Astrocyte (in vitro differentiated cells and primary cell): ENCODE results near the gene NELFB. TPM values are rescaled to one million over a fixed set of nuclear protein-coding genes. Genes with fewer than 3 reads are reported as not detected.

Experiments used
- DNase-seq: peaks from one replicate; pipeline ENCODE4 v3.0.0-alpha.2; 2010; ENCODE audit warnings: low read depth
- FAIRE-seq: peaks from 2 replicates; lab custom pipeline; 2011; peaks lifted over from hg19 to GRCh38; lab: Jason Lieb, UNC
- H2AFZ ChIP-seq: 2 replicates; pipeline ENCODE4 v1.6.0; 2012; ENCODE audit warnings: low read depth, low read length, inconsistent platforms
- H3K27ac ChIP-seq: 2 replicates; pipeline ENCODE4 v1.5.1; 2011; ENCODE audit warnings: low read depth, low read length, inconsistent platforms
- H3K27me3 ChIP-seq: 2 replicates; pipeline ENCODE4 v1.6.0; 2011; ENCODE audit warnings: low read length, inconsistent platforms; ENCODE audit not compliant: insufficient read depth
- H3K36me3 ChIP-seq: 2 replicates; pipeline ENCODE4 v1.5.1; 2011; ENCODE audit warnings: low read length, inconsistent platforms; ENCODE audit not compliant: insufficient read depth
- H3K4me1 ChIP-seq: 2 replicates; pipeline ENCODE4 v1.5.1; 2011; ENCODE audit warnings: low read length, inconsistent platforms; ENCODE audit not compliant: insufficient read depth
- H3K4me2 ChIP-seq: 2 replicates; pipeline ENCODE4 v1.6.0; 2012; ENCODE audit warnings: low read length, inconsistent platforms
- H3K4me3 ChIP-seq: 2 replicates; pipeline ENCODE4 v1.5.1; 2011; ENCODE audit warnings: low read depth, mild to moderate bottlenecking, low read length, inconsistent platforms; ENCODE audit not compliant: insufficient read depth
- H3K79me2 ChIP-seq: 2 replicates; pipeline ENCODE4 v1.6.0; 2012; ENCODE audit warnings: mild to moderate bottlenecking, low read length, inconsistent platforms; ENCODE audit not compliant: insufficient read depth
- H3K9ac ChIP-seq: 2 replicates; pipeline ENCODE4 v1.6.0; 2012; ENCODE audit warnings: mild to moderate bottlenecking, low read length, inconsistent platforms
- H3K9me3 ChIP-seq: 2 replicates; pipeline ENCODE4 v1.5.1; 2012; ENCODE audit warnings: low read depth, mild to moderate bottlenecking, low read length, inconsistent platforms; ENCODE audit not compliant: insufficient read depth
- H4K20me1 ChIP-seq: 2 replicates; pipeline ENCODE4 v1.6.0; 2012; ENCODE audit warnings: low read length, inconsistent platforms; ENCODE audit not compliant: insufficient read depth
- H3K27ac Mint-ChIP-seq: one replicate; pipeline ENCODE4 v1.8.0; 2021; ENCODE audit warnings: mild to moderate bottlenecking, mixed read lengths; ENCODE audit not compliant: unreplicated experiment
- H3K27me3 Mint-ChIP-seq: one replicate; pipeline ENCODE4 v1.8.0; 2021; ENCODE audit warnings: low read depth, mixed read lengths; ENCODE audit not compliant: unreplicated experiment
- H3K36me3 Mint-ChIP-seq: one replicate; pipeline ENCODE4 v1.8.0; 2021; ENCODE audit warnings: low read depth, mixed read lengths; ENCODE audit not compliant: unreplicated experiment
- H3K4me1 Mint-ChIP-seq: one replicate; pipeline ENCODE4 v1.8.0; 2021; ENCODE audit warnings: low read depth, mixed read lengths; ENCODE audit not compliant: unreplicated experiment
- H3K4me3 Mint-ChIP-seq: one replicate; pipeline ENCODE4 v1.8.0; 2021; ENCODE audit warnings: mild to moderate bottlenecking, moderate library complexity, mixed read lengths; ENCODE audit not compliant: unreplicated experiment
- H3K9me3 Mint-ChIP-seq: one replicate; pipeline ENCODE4 v1.8.0; 2021; ENCODE audit warnings: mild to moderate bottlenecking, mixed read lengths; ENCODE audit not compliant: unreplicated experiment
- CTCF ChIP-seq: IDR thresholded peaks from 2 replicates; pipeline ENCODE4 v1.5.1; 2011; ENCODE audit warnings: low read depth, mild to moderate bottlenecking, inconsistent platforms, low read length, moderate library complexity; ENCODE audit not compliant: insufficient read depth
- EZH2 ChIP-seq: IDR thresholded peaks from 2 replicates; pipeline ENCODE4 v1.6.1; 2012; ENCODE audit warnings: mild to moderate bottlenecking, low read length, inconsistent platforms; ENCODE audit not compliant: insufficient read depth
- total RNA-seq: library from RNA; stranded (reverse); gene quantifications from 2 replicates; pipeline ENCODE4 v1.2.1, GENCODE V29; 2021

The NELFB gene
- total RNA-seq, 1 donor from 2014 or later = 48.9 TPM

GRCh38 chr9:137319011-137319738 is 64.0 kb downstream of the NELFB start:
- TF ChIP-seq EZH2 (no peak), CTCF (peak; percentile 3)
- Mint-ChIP-seq H3K9me3 (no peaks in the 10 kb centered on the region), H3K36me3 (peaks cover under 1% of the 10 kb centered on the region), H3K4me3 (no peak overlapping the region), H3K27me3 (peaks cover 3% of the 10 kb centered on the region), H3K4me1 (no peaks in the 10 kb centered on the region), H3K27ac (no peak overlapping the region)
- DNase-seq (no peak), FAIRE-seq (no peak)
- H3K36me3 ChIP-seq = no peaks in the 10 kb centered on the region
- no peak overlapping the region for H3K9ac ChIP-seq
- peaks cover 7% of the 10 kb centered on the region for H3K4me1 ChIP-seq
- no peak overlapping the region for H2AFZ ChIP-seq
- no peaks in the 10 kb centered on the region for H3K9me3 ChIP-seq
- H3K4me2 ChIP-seq = no peak overlapping the region
- H4K20me1 ChIP-seq = no peaks in the 10 kb centered on the region
- no peak overlapping the region for H3K27ac ChIP-seq
- no peaks in the 10 kb centered on the region for H3K79me2 ChIP-seq
- H3K27me3 ChIP-seq = no peaks in the 10 kb centered on the region
- H3K4me3 ChIP-seq = no peak overlapping the region

- H3K9me3 Mint-ChIP-seq = no peaks in the 10 kb centered on the region
- peaks cover 2% of the 10 kb centered on the region for H3K36me3 Mint-ChIP-seq
- no peak overlapping the region for H3K27ac Mint-ChIP-seq
- H3K27me3 ChIP-seq = no peaks in the 10 kb centered on the region
- no peak overlapping the region for H3K4me3 Mint-ChIP-seq
- no peak overlapping the region for H3K4me2 ChIP-seq
- no peak overlapping the region for H2AFZ ChIP-seq
- H3K4me1 ChIP-seq = peaks cover 7% of the 10 kb centered on the region
- no peaks in the 10 kb centered on the region for H3K4me1 Mint-ChIP-seq
- peaks cover 5% of the 10 kb centered on the region for H3K27me3 Mint-ChIP-seq
- H3K9ac ChIP-seq = no peak overlapping the region
- H3K4me3 ChIP-seq = no peak overlapping the region
- H3K36me3 ChIP-seq = no peaks in the 10 kb centered on the region
- DNase-seq = no peak
- no peak overlapping the region for H3K27ac ChIP-seq
- no peak for FAIRE-seq
- no peaks in the 10 kb centered on the region for H3K9me3 ChIP-seq
- no peak for TF ChIP-seq EZH2
- TF ChIP-seq CTCF = no peak
- no peaks in the 10 kb centered on the region for H4K20me1 ChIP-seq
- no peaks in the 10 kb centered on the region for H3K79me2 ChIP-seq
Measured at GRCh38 chr9:137319739-137320551, 64.8 kb downstream of the NELFB start.
